Liver (tissue), 9 donors: Measurements from ENCODE around the gene EIF2B2. TPM values are rescaled to one million over a fixed set of nuclear protein-coding genes. Genes with fewer than 3 reads are reported as not detected.

Source experiments
- DNase-seq: peaks from one replicate; pipeline ENCODE4 v3.0.0-alpha.2; 2017; ENCODE audit warnings: low spot score
- H3K27ac ChIP-seq, 2 donors: one replicate each; pipeline ENCODE4 v1.7.0; 2013; ENCODE audit warnings: inconsistent platforms in 2 of 2, low read length in 2 of 2, control low read depth in 1 of 2, low read depth in 1 of 2, mild to moderate bottlenecking in 1 of 2
- H3K27me3 ChIP-seq, 4 donors: one replicate each; pipeline versions ENCODE4 v1.6.1 to v1.7.0; 2013; ENCODE audit warnings: low read length in 3 of 4, inconsistent platforms in 1 of 4, mild to moderate bottlenecking in 1 of 4, moderate library complexity in 1 of 4; ENCODE audit not compliant: control insufficient read depth in 4 of 4, insufficient read depth in 4 of 4
- H3K36me3 ChIP-seq, 4 donors: one replicate each; pipeline versions ENCODE4 v1.6.1 to v1.7.0; 2013; ENCODE audit warnings: low read length in 3 of 4, mild to moderate bottlenecking in 3 of 4, low read depth in 1 of 4, moderate library complexity in 1 of 4; ENCODE audit not compliant: control insufficient read depth in 4 of 4, insufficient read depth in 3 of 4
- H3K4me1 ChIP-seq, 4 donors: one replicate each; pipeline versions ENCODE4 v1.6.1 to v1.7.0; 2013; ENCODE audit warnings: low read length in 3 of 4, mild to moderate bottlenecking in 3 of 4, moderate library complexity in 1 of 4; ENCODE audit not compliant: control insufficient read depth in 4 of 4, insufficient read depth in 4 of 4
- H3K4me3 ChIP-seq, 3 donors: one replicate each; pipeline versions ENCODE4 v1.6.1 to v1.7.0; 2013; ENCODE audit warnings: low read length in 3 of 3, control low read depth in 1 of 3, low read depth in 1 of 3, mild to moderate bottlenecking in 1 of 3
- H3K9ac ChIP-seq, 2 donors: one replicate each; pipeline ENCODE4 v1.7.0; 2013; ENCODE audit warnings: low read length in 2 of 2, mild to moderate bottlenecking in 2 of 2, moderate library complexity in 2 of 2, control low read depth in 1 of 2, low read depth in 1 of 2
- H3K9me3 ChIP-seq, 4 donors: one replicate each; pipeline versions ENCODE4 v1.6.1 to v1.7.0; 2013; ENCODE audit warnings: low read length in 3 of 4; ENCODE audit not compliant: control insufficient read depth in 4 of 4
- CTCF ChIP-seq: fragments of 150-350 bp; IDR thresholded peaks from 2 replicates; pipeline ENCODE4 v1.5.1; 2017; ENCODE audit warnings: improper control_type of control experiment, low read depth, low read length; ENCODE audit not compliant: missing input control
- EGR1 ChIP-seq, 2 donors: IDR thresholded peaks; 2 replicates each; pipeline ENCODE4 v1.6.1; 2016 to 2018; ENCODE audit warnings: antibody characterized with exemption in 2 of 2, low read depth in 2 of 2
- GABPA ChIP-seq, 2 donors: IDR thresholded peaks in 1 of 2; conservative IDR thresholded peaks in 1 of 2; 2 replicates each; pipeline ENCODE4 v1.6.1; 2016; ENCODE audit warnings: antibody characterized with exemption in 2 of 2, mild to moderate bottlenecking in 1 of 2, moderate library complexity in 1 of 2
- HNF4A ChIP-seq, 2 donors: conservative IDR thresholded peaks; 2 replicates each; pipeline ENCODE4 v1.6.1; 2016; ENCODE audit warnings: antibody characterized with exemption in 2 of 2, mild to moderate bottlenecking in 2 of 2
- HNF4G ChIP-seq: IDR thresholded peaks from 2 replicates; pipeline ENCODE4 v1.6.1; 2016; ENCODE audit warnings: antibody characterized with exemption
- NR2F2 ChIP-seq: IDR thresholded peaks from 2 replicates; pipeline ENCODE4 v1.6.1; 2016; ENCODE audit warnings: antibody characterized with exemption
- RAD21 ChIP-seq, 2 donors: IDR thresholded peaks; 2 replicates each; pipeline ENCODE4 v1.6.1; 2016; ENCODE audit warnings: antibody characterized with exemption in 2 of 2, mild to moderate bottlenecking in 2 of 2
- REST ChIP-seq: IDR thresholded peaks from 2 replicates; pipeline ENCODE4 v1.6.1; 2016; ENCODE audit warnings: antibody characterized with exemption, mild to moderate bottlenecking
- RXRA ChIP-seq, 2 donors: IDR thresholded peaks; 2 replicates each; pipeline ENCODE4 v1.6.1; 2017 to 2018; ENCODE audit warnings: antibody characterized with exemption in 2 of 2, mild to moderate bottlenecking in 1 of 2
- TAF1 ChIP-seq: conservative IDR thresholded peaks from 2 replicates; pipeline ENCODE4 v1.6.1; 2016; ENCODE audit warnings: antibody characterized with exemption, mild to moderate bottlenecking
- YY1 ChIP-seq: IDR thresholded peaks from 2 replicates; pipeline ENCODE4 v1.6.1; 2016; ENCODE audit warnings: antibody characterized with exemption, mild to moderate bottlenecking
- WGBS: extraction: QIAGEN DNeasy Blood & Tissue Kit; methylation state at CpG from one replicate; pipeline ENCODE4 v1.1.7; 2013; 5-methylcytosine and 5-hydroxymethylcytosine counted together
- polyA plus RNA-seq, 2 donors: library from polyadenylated mRNA; stranded (reverse) in 1 of 2; unstranded in 1 of 2; fragments of 200-250 nt in 1 of 2; fragments of >200 nt in 1 of 2; fragmentation: Nextera tagmentation in 1 of 2; extraction: Ambion mirVana in 1 of 2; gene quantifications; one replicate each; pipeline versions ENCODE4 v1.2.1 to v1.2.3, GENCODE V29; 2013 to 2015
- total RNA-seq, 2 donors: library from RNA; depleted of rRNA; stranded (reverse); fragments of >200 nt; gene quantifications; one replicate each; pipeline ENCODE4 v1.2.3, GENCODE V29; 2014
- donor health status: healthy.
- donor health status: healthy.
- donor health status: healthy.
- donor health status: healthy.
- donor health status: healthy.

Gene EIF2B2
- total and polyA plus RNA-seq, 4 donors = 16.2 to 23.6 (median 20.2) TPM

GRCh38 chr14:74976264-74977113, 26.2 kb upstream of the EIF2B2 start:
- WGBS = 90% methylated on average over 11 of the region's 11 CpGs
- Histone ChIP-seq H3K36me3 (no peaks in the 10 kb centered on the region), H3K27me3 (no peaks in the 10 kb centered on the region), H3K9ac (no peak overlapping the region), H3K4me1 (peaks cover 0 to 4% (median 0%) of the 10 kb centered on the region in 4 donors), H3K27ac (no peak overlapping the region), H3K9me3 (no peaks in the 10 kb centered on the region), H3K4me3 (no peak overlapping the region)
- no peak for DNase-seq
- TF ChIP-seq TAF1 = no peak
- TF ChIP-seq EGR1 (IDR thresholded peaks at IDR 0.05; ENCODE audit: low read depth in 2 of 2) = no peak
- TF ChIP-seq HNF4G = no peak

GRCh38 chr14:74977164-74977900, 25.4 kb upstream of the EIF2B2 start:
- Histone ChIP-seq H3K36me3 (no peaks in the 10 kb centered on the region), H3K4me1 (peaks cover 0 to 4% (median 0%) of the 10 kb centered on the region in 4 donors), H3K4me3 (no peak overlapping the region), H3K9me3 (no peaks in the 10 kb centered on the region), H3K27ac (no peak overlapping the region), H3K9ac (no peak overlapping the region), H3K27me3 (no peaks in the 10 kb centered on the region)
- 82% methylated on average over 12 of the region's 12 CpGs for WGBS
- DNase-seq = no peak
- TF ChIP-seq TAF1 (no peak), REST (no peak), YY1 (no peak), CTCF (no peak)

- Histone ChIP-seq H3K9me3 (no peaks in the 10 kb centered on the region), H3K4me1 (peaks cover 0 to 4% (median 0%) of the 10 kb centered on the region in 4 donors), H3K9ac (no peak overlapping the region), H3K36me3 (no peaks in the 10 kb centered on the region), H3K4me3 (no peak overlapping the region), H3K27me3 (no peaks in the 10 kb centered on the region), H3K27ac (no peak overlapping the region)
- WGBS = 60% methylated on average over 6 of the region's 6 CpGs
- no peak for DNase-seq
- TF ChIP-seq HNF4A (conservative IDR thresholded peaks at IDR 0.05) = no peak
- TF ChIP-seq YY1 = no peak
- no peak for TF ChIP-seq RXRA (IDR thresholded peaks at IDR 0.05)
- TF ChIP-seq RAD21 (IDR thresholded peaks at IDR 0.05) = no peak
- TF ChIP-seq EGR1 (IDR thresholded peaks at IDR 0.05; ENCODE audit: low read depth in 2 of 2) = no peak
- TF ChIP-seq HNF4G = no peak
- TF ChIP-seq GABPA (IDR thresholded peaks at IDR 0.05 in 1 of 2, conservative IDR thresholded peaks at IDR 0.05 in 1 of 2) = no peak
- no peak for TF ChIP-seq NR2F2
- no peak for TF ChIP-seq CTCF
Measured at GRCh38 chr14:74977901-74978385, 24.8 kb upstream of the EIF2B2 start.
